ENCODE data around the gene TMPO.
"Not testable (repeated sequence)": the region's sequence is repeated elsewhere in the genome, so short reads cannot be mapped to it uniquely, and the experiment has no call there.

The TMPO gene

GRCh38 chr12:98515287-98516110, at the start of gene TMPO:
Gene TMPO, plus strand, starts transcription at chr12:98515590. Its CDS starts 278 bp downstream, at chr12:98515868.
- DNase-seq (ENCODE audit: low spot score) = peak; percentile 90

- DNase-seq (ENCODE audit: low spot score) = no peak
Observed at GRCh38 chr12:98465950-98466602, 49.3 kb upstream of the TMPO start.

- DNase-seq (ENCODE audit: low spot score) = no peak
Observed at GRCh38 chr12:98466640-98467400, 48.6 kb upstream of the TMPO start.

GRCh38 chr12:98469109-98469508, 46.3 kb upstream of the TMPO start:
- no peak for DNase-seq (ENCODE audit: low spot score)

- no peak for DNase-seq (ENCODE audit: low spot score)
Observed at GRCh38 chr12:98470469-98471082, 44.8 kb upstream of the TMPO start.

GRCh38 chr12:98471085-98471484, 44.3 kb upstream of the TMPO start:
- no peak for DNase-seq (ENCODE audit: low spot score)

- DNase-seq (ENCODE audit: low spot score) = no peak
Observed at GRCh38 chr12:98475565-98475908, 39.9 kb upstream of the TMPO start.

GRCh38 chr12:98478606-98479005, 36.8 kb upstream of the TMPO start:
- DNase-seq (ENCODE audit: low spot score) = no peak

GRCh38 chr12:98483621-98484503, 31.5 kb upstream of the TMPO start:
- no peak for DNase-seq (ENCODE audit: low spot score)

- no peak for DNase-seq (ENCODE audit: low spot score)
Observed at GRCh38 chr12:98485792-98486340, 29.5 kb upstream of the TMPO start.

GRCh38 chr12:98488416-98488815, 27.0 kb upstream of the TMPO start:
- not testable (repeated sequence) for DNase-seq (ENCODE audit: low spot score)

- DNase-seq (ENCODE audit: low spot score) = no peak
Observed at GRCh38 chr12:98489176-98489575, 26.2 kb upstream of the TMPO start.

- peak; percentile 46 for DNase-seq (ENCODE audit: low spot score)
Observed at GRCh38 chr12:98490501-98491453, 24.6 kb upstream of the TMPO start.

- no peak for DNase-seq (ENCODE audit: low spot score)
Observed at GRCh38 chr12:98492580-98493140, 22.7 kb upstream of the TMPO start.

- not testable (repeated sequence) for DNase-seq (ENCODE audit: low spot score)
Observed at GRCh38 chr12:98501266-98501629, 14.1 kb upstream of the TMPO start.

GRCh38 chr12:98503342-98503591, 12.1 kb upstream of the TMPO start:
- DNase-seq (ENCODE audit: low spot score) = peak; percentile 43

GRCh38 chr12:98503592-98504367, 11.6 kb upstream of the TMPO start:
- DNase-seq (ENCODE audit: low spot score) = peak; percentile 46

GRCh38 chr12:98504368-98504617, 11.1 kb upstream of the TMPO start:
- no peak for DNase-seq (ENCODE audit: low spot score)

- DNase-seq (ENCODE audit: low spot score) = no peak
Observed at GRCh38 chr12:98509063-98509462, 6.3 kb upstream of the TMPO start.
